Lower leg skin (tissue), 3 donors: ENCODE data around the gene OBP2B.

Experiments
- CTCF ChIP-seq, 3 donors: fragments of 450-650 bp; IDR thresholded peaks; one replicate each; pipeline ENCODE4 v1.5.1; 2016; ENCODE audit warnings: antibody characterized with exemption in 3 of 3, mild to moderate bottlenecking in 3 of 3, moderate library complexity in 2 of 3
- POLR2A ChIP-seq, 2 donors: fragments of 450-650 bp; IDR thresholded peaks; one replicate each; pipeline ENCODE4 v1.6.1; 2016 to 2017; ENCODE audit warnings: antibody characterized with exemption in 2 of 2, mild to moderate bottlenecking in 1 of 2, moderate library complexity in 1 of 2

- no peak for TF ChIP-seq CTCF (IDR thresholded peaks at IDR 0.05)
- no peak for TF ChIP-seq POLR2A (IDR thresholded peaks at IDR 0.05)
Measured at GRCh38 chr9:133186736-133187135, 22.3 kb downstream of the OBP2B start.
